ENCODE data around the gene DNAJC9.

DNA sequence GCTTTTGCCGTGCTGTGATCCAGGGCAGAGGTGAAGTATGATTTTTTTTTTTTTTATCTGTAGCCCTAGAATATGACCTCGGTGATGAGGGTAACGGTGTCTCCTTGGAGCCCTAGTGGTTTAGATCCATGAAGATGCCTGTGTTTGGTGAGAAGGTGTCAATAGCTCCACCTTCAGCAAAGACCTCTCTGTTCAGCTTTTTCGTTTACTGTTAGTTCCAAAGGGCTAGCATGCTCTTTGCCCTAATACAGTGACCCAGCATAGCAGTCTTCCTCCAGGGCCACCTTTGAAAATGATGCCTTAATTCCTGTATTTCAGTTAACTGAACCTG lies 6.1 kb upstream of the DNAJC9 start:
- TF ChIP-seq YY1 (IDR thresholded peaks at IDR 0.05; ENCODE audit: insufficient read depth, insufficient read length) (no peak), SUZ12 (IDR thresholded peaks at IDR 0.05; ENCODE audit: extremely low read depth, insufficient read depth, insufficient read length) (no peak)
